ENCODE data around the gene WASHC3. TPM values are rescaled to one million over a fixed set of nuclear protein-coding genes. Genes with fewer than 3 reads are reported as not detected.

WASHC3 gene
- total RNA-seq, 4 donors from 2014 or later: 60.4 to 99.4 (median 63.3) TPM

GRCh38 chr12:101997102-101997501, 64.7 kb downstream of the WASHC3 start:
- no peak overlapping the region for H3K4me3 ChIP-seq

GRCh38 chr12:101995684-101996083, 66.1 kb downstream of the WASHC3 start:
- no peak overlapping the region for H3K4me3 ChIP-seq
- H3K36me3 ChIP-seq: no peaks in the 10 kb centered on the region
- no peaks in the 10 kb centered on the region for H3K4me1 ChIP-seq
- no peaks in the 10 kb centered on the region for H3K9me3 ChIP-seq
- no peak for TF ChIP-seq CTCF (IDR thresholded peaks at IDR 0.05)
- TF ChIP-seq POLR2A (IDR thresholded peaks at IDR 0.05): no peak
- no peak for TF ChIP-seq EP300 (IDR thresholded peaks at IDR 0.05)
- no peak overlapping the region for H3K27ac ChIP-seq
- no peak for DNase-seq (ENCODE audit: low spot score in 2 of 2)
- H3K27me3 ChIP-seq: no peaks in the 10 kb centered on the region
- 74 to 80% methylated on average over 4 of the region's 4 CpGs for WGBS, 2 donors

More at GRCh38 chr12:101997102-101997501, 64.7 kb downstream of the WASHC3 start:
- H3K27me3 ChIP-seq: no peaks in the 10 kb centered on the region
- TF ChIP-seq POLR2A (IDR thresholded peaks at IDR 0.05): no peak
- no peak for DNase-seq (ENCODE audit: low spot score in 2 of 2)
- WGBS, 2 donors: 75 to 86% methylated on average over 5 of the region's 5 CpGs
- H3K9me3 ChIP-seq: no peaks in the 10 kb centered on the region
- H3K4me1 ChIP-seq: no peaks in the 10 kb centered on the region
- H3K36me3 ChIP-seq: no peaks in the 10 kb centered on the region
- H3K27ac ChIP-seq: no peak overlapping the region

- Histone ChIP-seq H3K36me3 (no peaks in the 10 kb centered on the region), H3K4me3 (no peak overlapping the region), H3K27ac (no peak overlapping the region), H3K27me3 (no peaks in the 10 kb centered on the region), H3K4me1 (no peaks in the 10 kb centered on the region), H3K9me3 (no peaks in the 10 kb centered on the region)
- 72 to 83% methylated on average over 2 of the region's 2 CpGs for WGBS, 2 donors
- TF ChIP-seq EP300 (IDR thresholded peaks at IDR 0.05) (no peak), CTCF (IDR thresholded peaks at IDR 0.05) (no peak), POLR2A (IDR thresholded peaks at IDR 0.05) (no peak)
- DNase-seq (ENCODE audit: low spot score in 2 of 2): no peak
Measured at GRCh38 chr12:101992091-101992490, 69.7 kb downstream of the WASHC3 start.

- H3K4me1 ChIP-seq: no peaks in the 10 kb centered on the region
- no peak overlapping the region for H3K4me3 ChIP-seq
- H3K27me3 ChIP-seq: no peaks in the 10 kb centered on the region
- H3K9me3 ChIP-seq: no peaks in the 10 kb centered on the region
- DNase-seq (ENCODE audit: low spot score in 2 of 2): no peak
- no peak overlapping the region for H3K27ac ChIP-seq
- WGBS, 2 donors: 78 to 80% methylated on average over 5 of the region's 5 CpGs
- H3K36me3 ChIP-seq: no peaks in the 10 kb centered on the region
- TF ChIP-seq CTCF (IDR thresholded peaks at IDR 0.05): no peak
Measured at GRCh38 chr12:101982307-101982706, 79.5 kb downstream of the WASHC3 start.

- Histone ChIP-seq H3K9me3 (no peaks in the 10 kb centered on the region), H3K4me3 (no peak overlapping the region), H3K27me3 (no peaks in the 10 kb centered on the region), H3K4me1 (no peaks in the 10 kb centered on the region), H3K36me3 (no peaks in the 10 kb centered on the region), H3K27ac (no peak overlapping the region)
- 66 to 82% methylated on average over 2 of the region's 2 CpGs for WGBS, 2 donors
- DNase-seq (ENCODE audit: low spot score in 2 of 2): no peak
- TF ChIP-seq POLR2A (IDR thresholded peaks at IDR 0.05) (no peak), EP300 (IDR thresholded peaks at IDR 0.05) (no peak), CTCF (IDR thresholded peaks at IDR 0.05) (no peak)
Measured at GRCh38 chr12:101981868-101982267, 79.9 kb downstream of the WASHC3 start.

- DNase-seq (ENCODE audit: low spot score in 2 of 2): no peak
- no peaks in the 10 kb centered on the region for H3K27me3 ChIP-seq
- WGBS, 2 donors: 65 to 83% methylated on average over 1 of the region's 1 CpG
- H3K4me3 ChIP-seq: no peak overlapping the region
- H3K36me3 ChIP-seq: no peaks in the 10 kb centered on the region
- TF ChIP-seq EP300 (IDR thresholded peaks at IDR 0.05) (no peak), CTCF (IDR thresholded peaks at IDR 0.05) (no peak)
- H3K27ac ChIP-seq: no peak overlapping the region
- peaks cover 0 to 7% (median 0%) of the 10 kb centered on the region in 4 donors for H3K9me3 ChIP-seq
- no peaks in the 10 kb centered on the region for H3K4me1 ChIP-seq
Measured at GRCh38 chr12:101968770-101969169, 93.0 kb downstream of the WASHC3 start.
